Trophoblast cell (in vitro differentiated cells and primary cell): Measurements from ENCODE around the gene SPDYC.

ENCODE experiments used
- DNase-seq, 2 donors: peaks; one replicate each; pipeline ENCODE4 v3.0.0-alpha.2; 2016
- H2AFZ ChIP-seq: 2 replicates; pipeline ENCODE4 v1.6.1; 2013; ENCODE audit warnings: low read length, moderate library complexity, mild to moderate bottlenecking; ENCODE audit not compliant: insufficient read depth, poor library complexity
- H2AK5ac ChIP-seq: 2 replicates; pipeline ENCODE4 v1.6.1; 2013; ENCODE audit warnings: mild to moderate bottlenecking, low read length
- H2BK120ac ChIP-seq: 2 replicates; pipeline ENCODE4 v1.6.1; 2013; ENCODE audit warnings: low read length, mild to moderate bottlenecking, moderate library complexity; ENCODE audit not compliant: insufficient read depth, poor library complexity
- H2BK12ac ChIP-seq: 2 replicates; pipeline ENCODE4 v1.6.1; 2013; ENCODE audit warnings: mild to moderate bottlenecking, low read length, moderate library complexity
- H2BK5ac ChIP-seq: 2 replicates; pipeline ENCODE4 v1.6.1; 2013; ENCODE audit warnings: low read length, low read depth, moderate library complexity, mild to moderate bottlenecking; ENCODE audit not compliant: poor library complexity
- H3K14ac ChIP-seq: 2 replicates; pipeline ENCODE4 v1.6.1; 2013; ENCODE audit warnings: mild to moderate bottlenecking, low read length
- H3K18ac ChIP-seq: 2 replicates; pipeline ENCODE4 v1.6.1; 2013; ENCODE audit warnings: mild to moderate bottlenecking, low read length
- H3K23ac ChIP-seq: 2 replicates; pipeline ENCODE4 v1.6.1; 2013; ENCODE audit warnings: low read length
- H3K27ac ChIP-seq: 2 replicates; pipeline ENCODE4 v1.5.1; 2013; ENCODE audit warnings: low read depth, mild to moderate bottlenecking, inconsistent platforms, low read length, moderate library complexity
- H3K27me3 ChIP-seq: 2 replicates; pipeline ENCODE4 v1.6.1; 2013; ENCODE audit warnings: inconsistent platforms, mild to moderate bottlenecking, low read length, moderate library complexity; ENCODE audit not compliant: insufficient read depth
- H3K36me3 ChIP-seq, 2 experiments: 1 replicate in 1 of 2; 2 replicates in 1 of 2; pipeline ENCODE4 v1.6.1; 2013; ENCODE audit warnings: low read length in 2 of 2, mild to moderate bottlenecking in 2 of 2, moderate library complexity in 1 of 2; ENCODE audit not compliant: insufficient read depth in 2 of 2, control insufficient read depth in 1 of 2
- H3K4ac ChIP-seq: 2 replicates; pipeline ENCODE4 v1.6.1; 2013; ENCODE audit warnings: low read depth, mild to moderate bottlenecking, low read length, moderate library complexity
- H3K4me1 ChIP-seq, 2 experiments: 1 replicate in 1 of 2; 2 replicates in 1 of 2; pipeline ENCODE4 v1.6.1; 2013; ENCODE audit warnings: low read length in 2 of 2, mild to moderate bottlenecking in 2 of 2, moderate library complexity in 1 of 2; ENCODE audit not compliant: insufficient read depth in 2 of 2, control insufficient read depth in 1 of 2
- H3K4me2 ChIP-seq: 2 replicates; pipeline ENCODE4 v1.6.1; 2013; ENCODE audit warnings: inconsistent platforms, mild to moderate bottlenecking, low read length, moderate library complexity
- H3K4me3 ChIP-seq: 2 replicates; pipeline ENCODE4 v1.5.1; 2013; ENCODE audit warnings: mild to moderate bottlenecking, low read depth, low read length, inconsistent platforms
- H3K79me1 ChIP-seq: one replicate; pipeline ENCODE4 v1.6.1; 2013; ENCODE audit warnings: low read length
- H3K79me2 ChIP-seq: 2 replicates; pipeline ENCODE4 v1.6.1; 2013; ENCODE audit warnings: low read length, mild to moderate bottlenecking; ENCODE audit not compliant: control insufficient read depth, insufficient read depth, poor library complexity
- H3K9ac ChIP-seq: 2 replicates; pipeline ENCODE4 v1.6.1; 2013; ENCODE audit warnings: mild to moderate bottlenecking, low read length
- H3K9me3 ChIP-seq: 2 replicates; pipeline ENCODE4 v1.6.1; 2013; ENCODE audit warnings: low read depth, mild to moderate bottlenecking, control low read depth, inconsistent platforms, low read length; ENCODE audit not compliant: insufficient read depth
- H4K12ac ChIP-seq: 2 replicates; pipeline ENCODE4 v1.6.1; 2013; ENCODE audit warnings: low read depth, mild to moderate bottlenecking, low read length, moderate library complexity
- H4K8ac ChIP-seq: 2 replicates; pipeline ENCODE4 v1.6.1; 2013; ENCODE audit warnings: low read depth, mild to moderate bottlenecking, low read length, moderate library complexity
- H4K91ac ChIP-seq: one replicate; pipeline ENCODE4 v1.6.1; 2013; ENCODE audit warnings: low read depth, mild to moderate bottlenecking, low read length, moderate library complexity
- WGBS: extraction: QIAGEN DNeasy Blood & Tissue Kit; methylation state at CpG from one replicate; pipeline ENCODE4 v1.1.7; 2013; ENCODE audit warnings: missing lambda C conversion rate; ENCODE audit not compliant: insufficient read length, insufficient coverage; ENCODE audit errors: extremely low coverage; 5-methylcytosine and 5-hydroxymethylcytosine counted together

The SPDYC gene

GRCh38 chr11:65163684-65164083 is 6.3 kb upstream of the SPDYC start:
- Histone ChIP-seq H2AFZ (no peak overlapping the region), H3K4ac (no peak overlapping the region), H3K9ac (no peak overlapping the region), H3K23ac (no peak overlapping the region), H3K18ac (no peak overlapping the region), H3K36me3 (no peaks in the 10 kb centered on the region), H3K14ac (no peak overlapping the region), H3K4me1 (peaks cover 2% of the 10 kb centered on the region in 2 experiments), H3K79me1 (no peaks in the 10 kb centered on the region), H4K12ac (no peak overlapping the region), H3K4me3 (no peak overlapping the region), H3K27ac (no peak overlapping the region), H2AK5ac (no peak overlapping the region), H4K8ac (no peak overlapping the region), H2BK5ac (no peak overlapping the region), H4K91ac (no peak overlapping the region), H2BK120ac (no peak overlapping the region), H3K9me3 (no peaks in the 10 kb centered on the region), H3K4me2 (no peak overlapping the region), H3K79me2 (no peaks in the 10 kb centered on the region), H3K27me3 (no peaks in the 10 kb centered on the region), H2BK12ac (no peak overlapping the region)
- WGBS: no CpG with 5 or more reads among the region's 2 CpGs
- DNase-seq: no peak

- Histone ChIP-seq H4K12ac (no peak overlapping the region), H2AK5ac (no peak overlapping the region), H2BK12ac (no peak overlapping the region), H3K27me3 (no peaks in the 10 kb centered on the region), H2BK120ac (no peak overlapping the region), H3K36me3 (no peaks in the 10 kb centered on the region), H3K18ac (no peak overlapping the region), H3K14ac (no peak overlapping the region), H3K4me3 (no peak overlapping the region), H4K8ac (no peak overlapping the region), H3K4me2 (no peak overlapping the region), H3K23ac (no peak overlapping the region), H4K91ac (no peak overlapping the region), H2AFZ (no peak overlapping the region), H3K9ac (no peak overlapping the region), H3K79me1 (peaks cover 5% of the 10 kb centered on the region), H2BK5ac (no peak overlapping the region), H3K4ac (no peak overlapping the region), H3K27ac (no peak overlapping the region), H3K9me3 (no peaks in the 10 kb centered on the region), H3K79me2 (no peaks in the 10 kb centered on the region), H3K4me1 (peaks cover 7 to 8% of the 10 kb centered on the region in 2 experiments)
- no peak for DNase-seq
- no CpG with 5 or more reads among the region's 31 CpGs for WGBS
Observed at GRCh38 chr11:65165410-65166317, 4.4 kb upstream of the SPDYC start.

DNA sequence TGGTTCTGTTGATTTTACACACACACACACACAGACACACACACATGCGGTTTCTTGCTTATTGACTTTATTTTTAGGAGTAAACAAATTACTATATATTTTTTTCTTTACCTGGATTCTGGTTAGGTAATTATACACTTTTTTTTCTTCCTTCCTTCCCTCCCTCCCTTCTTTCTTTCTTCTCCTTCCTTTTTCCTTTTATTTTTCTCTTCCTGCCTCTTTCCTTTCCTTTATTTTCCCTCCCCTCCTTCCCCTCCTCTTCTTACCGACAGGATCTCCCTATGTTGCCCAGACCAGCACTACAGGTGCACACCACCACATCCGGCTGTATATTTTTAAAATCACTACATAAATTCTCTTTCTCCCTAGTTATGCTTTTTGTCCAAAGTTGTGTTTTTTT is 3.1 kb upstream of the SPDYC start:
- WGBS: no CpG with 5 or more reads among the region's 3 CpGs
- Histone ChIP-seq H2BK12ac (no peak overlapping the region), H3K79me1 (peaks cover 5% of the 10 kb centered on the region), H3K4me1 (peaks cover 7% of the 10 kb centered on the region in 2 experiments), H3K9me3 (no peaks in the 10 kb centered on the region), H4K12ac (no peak overlapping the region), H3K14ac (no peak overlapping the region), H4K91ac (no peak overlapping the region), H2AFZ (no peak overlapping the region), H3K4ac (no peak overlapping the region), H3K23ac (no peak overlapping the region), H4K8ac (no peak overlapping the region), H3K27ac (no peak overlapping the region), H3K27me3 (no peaks in the 10 kb centered on the region), H3K9ac (no peak overlapping the region), H3K4me3 (no peak overlapping the region), H2BK120ac (no peak overlapping the region), H3K36me3 (no peaks in the 10 kb centered on the region), H3K18ac (no peak overlapping the region), H3K79me2 (no peaks in the 10 kb centered on the region), H2BK5ac (no peak overlapping the region), H3K4me2 (no peak overlapping the region), H2AK5ac (no peak overlapping the region)
- no peak for DNase-seq

GRCh38 chr11:65167656-65168055 is 2.4 kb upstream of the SPDYC start:
- Histone ChIP-seq H2AK5ac (no peak overlapping the region), H3K4me1 (peaks cover 7% of the 10 kb centered on the region in 2 experiments)

More at GRCh38 chr11:65167656-65168055, 2.4 kb upstream of the SPDYC start:
- H2AFZ ChIP-seq: no peak overlapping the region
- peaks cover 2% of the 10 kb centered on the region for H3K9me3 ChIP-seq
- no peak overlapping the region for H2BK5ac ChIP-seq
- H3K4ac ChIP-seq: no peak overlapping the region
- no peaks in the 10 kb centered on the region for H3K27me3 ChIP-seq
- no peak overlapping the region for H4K12ac ChIP-seq
- no peaks in the 10 kb centered on the region for H3K36me3 ChIP-seq
- H2BK12ac ChIP-seq: no peak overlapping the region
- no peaks in the 10 kb centered on the region for H3K79me2 ChIP-seq
- no peak overlapping the region for H3K18ac ChIP-seq
- no peak overlapping the region for H3K9ac ChIP-seq
- no peak overlapping the region for H4K8ac ChIP-seq
- H3K79me1 ChIP-seq: peaks cover 5% of the 10 kb centered on the region
- DNase-seq: no peak
- no peak overlapping the region for H2BK120ac ChIP-seq
- H3K4me3 ChIP-seq: no peak overlapping the region
- H3K23ac ChIP-seq: no peak overlapping the region
- no peak overlapping the region for H3K27ac ChIP-seq
- H3K4me2 ChIP-seq: no peak overlapping the region
- no CpG with 5 or more reads among the region's 3 CpGs for WGBS
- no peak overlapping the region for H3K14ac ChIP-seq
- H4K91ac ChIP-seq: no peak overlapping the region
